Measurements from ENCODE around the gene EXOC7. TPM values are rescaled to one million over a fixed set of nuclear protein-coding genes. Genes with fewer than 3 reads are reported as not detected.

EXOC7 gene
- total and polyA plus RNA-seq, 2 of the 4 experiments (the other 2 are of a cell fraction), result 85.9 to 118 TPM

DNA sequence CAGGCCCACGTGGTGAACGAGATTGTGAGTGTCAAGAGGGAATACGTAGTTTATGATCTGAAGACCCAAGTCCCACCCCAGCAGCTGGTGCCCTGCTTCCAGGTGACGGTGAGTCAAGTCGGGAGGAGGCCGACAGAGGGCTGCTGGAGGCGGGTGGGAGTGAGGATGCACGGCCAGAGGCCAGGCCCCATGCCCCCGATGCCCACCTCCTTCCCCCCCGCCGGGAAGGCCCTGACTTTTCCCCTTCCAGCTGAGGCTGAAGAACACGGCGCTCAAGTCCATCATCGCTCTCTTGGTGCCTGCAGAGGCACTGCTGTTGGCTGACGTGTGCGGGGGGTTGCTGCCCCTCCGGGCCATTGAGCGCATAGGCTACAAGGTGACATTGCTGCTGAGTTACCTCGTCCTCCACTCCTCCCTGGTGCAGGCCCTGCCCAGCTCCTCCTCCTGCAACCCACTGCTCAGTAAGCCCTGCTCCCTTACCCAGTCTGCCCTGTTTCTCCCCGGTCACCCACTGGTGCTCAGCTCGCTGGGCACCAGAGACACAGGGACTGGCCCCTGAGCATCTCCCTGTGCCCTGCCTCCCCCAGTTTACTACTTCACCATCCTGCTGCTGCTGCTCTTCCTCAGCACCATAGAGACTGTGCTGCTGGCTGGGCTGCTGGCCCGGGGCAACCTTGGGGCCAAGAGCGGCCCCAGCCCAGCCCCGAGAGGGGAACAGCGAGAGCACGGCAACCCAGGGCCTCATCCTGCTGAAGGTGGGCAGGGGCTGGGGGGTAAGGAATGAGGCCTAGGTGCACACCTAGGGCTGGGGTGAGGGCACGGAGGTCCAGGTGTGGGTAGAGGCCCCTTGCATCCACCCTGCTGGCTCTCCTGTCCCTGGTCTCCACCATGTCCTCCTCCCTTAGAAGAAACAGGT, 22.0 kb downstream of the EXOC7 start:
- Histone ChIP-seq H3K9me3 (ENCODE audit: control insufficient read depth, insufficient read depth, low read length) (no peaks in the 10 kb centered on the region), H3K27me3 (ENCODE audit: control insufficient read depth, insufficient read depth, low read length) (peaks cover 37% of the 10 kb centered on the region), H3K23ac (ENCODE audit: low read depth, low read length) (no peak overlapping the region), H2BK20ac (ENCODE audit: low read depth, low read length) (no peak overlapping the region), H3K4me1 (ENCODE audit: control insufficient read depth, insufficient read depth, low read length) (no peaks in the 10 kb centered on the region), H3K18ac (ENCODE audit: low read depth, low read length) (no peak overlapping the region), H3K79me1 (ENCODE audit: low read depth in 1 of 2, low read length in 2 of 2) (no peaks in the 10 kb centered on the region), H3K56ac (ENCODE audit: extremely low read depth, insufficient read depth, low read length) (no peak overlapping the region), H3K27ac (ENCODE audit: insufficient read depth, low read length) (no peak overlapping the region), H3K4me3 (ENCODE audit: insufficient read depth, low read depth, low read length) (no peak overlapping the region), H2BK5ac (ENCODE audit: low read depth, low read length, poor library complexity, severe bottlenecking) (no peak overlapping the region), H2BK120ac (ENCODE audit: low read depth, low read length) (no peak overlapping the region), H4K91ac (ENCODE audit: insufficient read depth, low read depth, low read length) (no peak overlapping the region), H4K8ac (ENCODE audit: low read depth in 2 of 2, low read length in 2 of 2) (no peak overlapping the region), H2BK15ac (ENCODE audit: low read depth, low read length) (no peak overlapping the region), H3K36me3 (ENCODE audit: control insufficient read depth, insufficient read depth, low read length) (peaks cover 38% of the 10 kb centered on the region), H3K4me2 (ENCODE audit: low read depth, low read length) (no peak overlapping the region), H4K5ac (ENCODE audit: low read depth, low read length) (no peak overlapping the region), H3K4ac (ENCODE audit: low read depth, low read length) (no peak overlapping the region), H2AFZ (replicated peaks; ENCODE audit: low read length, poor library complexity) (no peak overlapping the region), H4K20me1 (ENCODE audit: insufficient read depth, low read length) (peaks cover 14% of the 10 kb centered on the region; the same call in 1 of the 2 replicates), H3K14ac (replicated peaks; ENCODE audit: low read depth, low read length) (no peak overlapping the region), H3K9ac (ENCODE audit: low read depth, low read length) (no peak overlapping the region), H2AK9ac (replicated peaks; ENCODE audit: low read depth, low read length, poor library complexity) (peak overlapping the region; percentile 45), H2AK5ac (ENCODE audit: low read depth, low read length) (no peak overlapping the region), H3K9me1 (ENCODE audit: insufficient read depth, low read length) (peaks cover 8% of the 10 kb centered on the region; the same call in 1 of the 2 replicates)
- ChIA-PET CTCF (no interaction called here), POLR2A (ENCODE audit: unreplicated experiment) (no interaction called here)
- 64% methylated on average over 15 of the region's 27 CpGs; no CpG with 5 or more reads in 1 of the 2 experiments for WGBS, 2 experiments (ENCODE audit: extremely low coverage in 2 of 2, insufficient read length in 1 of 2)
- dilution Hi-C loops (cut with HindIII; ENCODE audit: low sequenced_read_pairs, unreplicated experiment), result no loop called here
- BruUV-seq (replicated peaks), result no TSS peak
- no peak for DNase-seq
- in situ Hi-C loops (cut with MboI; ENCODE audit: low sequenced_read_pairs), result no loop called here
- no peak for ATAC-seq (ENCODE audit: low read depth)
- intact Hi-C loops (cut with micrococcal nuclease), result no loop called here
- TF ChIP-seq, protein P1, sequence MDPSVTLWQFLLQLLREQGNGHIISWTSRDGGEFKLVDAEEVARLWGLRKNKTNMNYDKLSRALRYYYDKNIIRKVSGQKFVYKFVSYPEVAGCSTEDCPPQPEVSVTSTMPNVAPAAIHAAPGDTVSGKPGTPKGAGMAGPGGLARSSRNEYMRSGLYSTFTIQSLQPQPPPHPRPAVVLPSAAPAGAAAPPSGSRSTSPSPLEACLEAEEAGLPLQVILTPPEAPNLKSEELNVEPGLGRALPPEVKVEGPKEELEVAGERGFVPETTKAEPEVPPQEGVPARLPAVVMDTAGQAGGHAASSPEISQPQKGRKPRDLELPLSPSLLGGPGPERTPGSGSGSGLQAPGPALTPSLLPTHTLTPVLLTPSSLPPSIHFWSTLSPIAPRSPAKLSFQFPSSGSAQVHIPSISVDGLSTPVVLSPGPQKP (IDR thresholded peaks at IDR 0.05; ENCODE audit: borderline replicate concordance, low read depth, low read length), result no peak
- no peak for TF ChIP-seq NFE2L2 (IDR thresholded peaks at IDR 0.05; ENCODE audit: low read depth, low read length)
- TF ChIP-seq, protein P2, sequence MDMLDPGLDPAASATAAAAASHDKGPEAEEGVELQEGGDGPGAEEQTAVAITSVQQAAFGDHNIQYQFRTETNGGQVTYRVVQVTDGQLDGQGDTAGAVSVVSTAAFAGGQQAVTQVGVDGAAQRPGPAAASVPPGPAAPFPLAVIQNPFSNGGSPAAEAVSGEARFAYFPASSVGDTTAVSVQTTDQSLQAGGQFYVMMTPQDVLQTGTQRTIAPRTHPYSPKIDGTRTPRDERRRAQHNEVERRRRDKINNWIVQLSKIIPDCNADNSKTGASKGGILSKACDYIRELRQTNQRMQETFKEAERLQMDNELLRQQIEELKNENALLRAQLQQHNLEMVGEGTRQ (IDR thresholded peaks at IDR 0.05; ENCODE audit: low read depth, low read length), result no peak
- TF ChIP-seq SMC3 (IDR thresholded peaks at IDR 0.05; ENCODE audit: low read depth, low read length), result no peak
- TF ChIP-seq, protein P3, sequence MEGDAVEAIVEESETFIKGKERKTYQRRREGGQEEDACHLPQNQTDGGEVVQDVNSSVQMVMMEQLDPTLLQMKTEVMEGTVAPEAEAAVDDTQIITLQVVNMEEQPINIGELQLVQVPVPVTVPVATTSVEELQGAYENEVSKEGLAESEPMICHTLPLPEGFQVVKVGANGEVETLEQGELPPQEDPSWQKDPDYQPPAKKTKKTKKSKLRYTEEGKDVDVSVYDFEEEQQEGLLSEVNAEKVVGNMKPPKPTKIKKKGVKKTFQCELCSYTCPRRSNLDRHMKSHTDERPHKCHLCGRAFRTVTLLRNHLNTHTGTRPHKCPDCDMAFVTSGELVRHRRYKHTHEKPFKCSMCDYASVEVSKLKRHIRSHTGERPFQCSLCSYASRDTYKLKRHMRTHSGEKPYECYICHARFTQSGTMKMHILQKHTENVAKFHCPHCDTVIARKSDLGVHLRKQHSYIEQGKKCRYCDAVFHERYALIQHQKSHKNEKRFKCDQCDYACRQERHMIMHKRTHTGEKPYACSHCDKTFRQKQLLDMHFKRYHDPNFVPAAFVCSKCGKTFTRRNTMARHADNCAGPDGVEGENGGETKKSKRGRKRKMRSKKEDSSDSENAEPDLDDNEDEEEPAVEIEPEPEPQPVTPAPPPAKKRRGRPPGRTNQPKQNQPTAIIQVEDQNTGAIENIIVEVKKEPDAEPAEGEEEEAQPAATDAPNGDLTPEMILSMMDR (conservative IDR thresholded peaks at IDR 0.05; ENCODE audit: low read depth, low read length), result no peak
- TF ChIP-seq RAD21 (IDR thresholded peaks at IDR 0.05; ENCODE audit: low read length), result no peak
- no peak for TF ChIP-seq RCOR1 (IDR thresholded peaks at IDR 0.05; ENCODE audit: insufficient replicate concordance, low read length)

Measured in IMR-90 (cell line).